GM04503 (cell line): Measurements from ENCODE around the gene GFRAL.

Source experiments
- DNase-seq: peaks from one replicate; pipeline ENCODE4 v3.0.0-alpha.2; 2012; ENCODE audit warnings: low read depth

GFRAL gene

GRCh38 chr6:55433446-55434130 lies 106.3 kb downstream of the GFRAL start:
- no peak for DNase-seq

GRCh38 chr6:55437141-55437540 lies 109.9 kb downstream of the GFRAL start:
- DNase-seq: no peak

- no peak for DNase-seq
Observed at GRCh38 chr6:55438203-55438602, 110.9 kb downstream of the GFRAL start.

- DNase-seq: no peak
Observed at GRCh38 chr6:55443238-55444134, 116.2 kb downstream of the GFRAL start.

GRCh38 chr6:55445648-55446204 lies 118.5 kb downstream of the GFRAL start:
- no peak for DNase-seq

DNA sequence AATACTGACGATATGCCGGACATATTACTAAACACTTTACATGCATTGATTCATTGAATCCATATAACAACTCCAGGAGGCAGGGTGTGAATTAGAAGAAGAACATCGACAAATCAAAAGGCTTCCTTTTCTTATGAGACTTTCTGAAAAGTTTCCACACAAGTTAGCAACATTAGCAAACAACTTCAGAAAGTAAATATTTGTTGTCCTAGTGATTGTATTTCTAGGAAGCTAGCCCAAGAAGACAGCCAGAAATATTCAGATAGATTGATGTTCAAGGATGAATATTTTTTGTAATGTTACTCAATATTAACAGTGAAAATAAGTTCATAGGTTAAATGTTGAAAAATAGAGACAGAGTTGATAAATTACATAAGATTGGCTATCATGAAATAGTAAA lies 120.6 kb downstream of the GFRAL start:
- no peak for DNase-seq

GRCh38 chr6:55448451-55448850 lies 121.2 kb downstream of the GFRAL start:
- no peak for DNase-seq

GRCh38 chr6:55449225-55449624 lies 122.0 kb downstream of the GFRAL start:
- no peak for DNase-seq

GRCh38 chr6:55450005-55450404 lies 122.7 kb downstream of the GFRAL start:
- no peak for DNase-seq
